ENCODE measurements around the gene TTC28.

GRCh38 chr22:28105413-28105812 lies 574.2 kb downstream of the TTC28 start:
- no peak for TF ChIP-seq CTCF (IDR thresholded peaks at IDR 0.05)
- TF ChIP-seq POLR2A (IDR thresholded peaks at IDR 0.05): no peak

Measured in lower leg skin (tissue), 3 donors.